Activated CD8-positive, alpha-beta memory T cell treated with anti-CD3 and anti-CD28 coated beads for 1 hour (primary cell): ENCODE measurements around the gene SERPINE1.

ENCODE experiments used
- DNase-seq, 2 donors: peaks; one replicate each; pipeline ENCODE4 v3.0.0-alpha.2; 2020; ENCODE audit warnings: low read depth in 1 of 2; ENCODE audit errors: extremely low read depth in 1 of 2

Gene SERPINE1

GRCh38 chr7:101185258-101185839 lies 58.4 kb downstream of the SERPINE1 start:
- no peak for DNase-seq

GRCh38 chr7:101186194-101186593 lies 59.3 kb downstream of the SERPINE1 start:
- no peak for DNase-seq

GRCh38 chr7:101186844-101187428 lies 60.0 kb downstream of the SERPINE1 start:
- no peak for DNase-seq
